ENCODE measurements around the gene C1orf52.

C1orf52 gene

GRCh38 chr1:85259118-85259911, at the start of gene C1orf52:
TSS of gene C1orf52 (minus strand) at chr1:85259662. CDS start at chr1:85259633, 29 bp downstream.
- peak; percentile 71 for DNase-seq (ENCODE audit: low read depth)

- DNase-seq (ENCODE audit: low read depth) = no peak
These were observed 49.4 kb upstream of the C1orf52 start for GRCh38 chr1:85308833-85309350.

GRCh38 chr1:85307987-85308832, 48.7 kb upstream of the C1orf52 start:
- peak; percentile 85 for DNase-seq (ENCODE audit: low read depth)

GRCh38 chr1:85306236-85306635, 46.8 kb upstream of the C1orf52 start:
- no peak for DNase-seq (ENCODE audit: low read depth)

- no peak for DNase-seq (ENCODE audit: low read depth)
These were observed 44.1 kb upstream of the C1orf52 start for GRCh38 chr1:85303440-85304162.

GRCh38 chr1:85300140-85300539, 40.7 kb upstream of the C1orf52 start:
- no peak for DNase-seq (ENCODE audit: low read depth)

- DNase-seq (ENCODE audit: low read depth) = peak; percentile 98
These were observed 38.6 kb upstream of the C1orf52 start for GRCh38 chr1:85297855-85298629.

- no peak for DNase-seq (ENCODE audit: low read depth)
These were observed 38.0 kb upstream of the C1orf52 start for GRCh38 chr1:85297538-85297854.

- no peak for DNase-seq (ENCODE audit: low read depth)
These were observed 37.5 kb upstream of the C1orf52 start for GRCh38 chr1:85296980-85297379.

- DNase-seq (ENCODE audit: low read depth) = no peak
These were observed 36.2 kb upstream of the C1orf52 start for GRCh38 chr1:85295654-85296053.

GRCh38 chr1:85295006-85295431, 35.6 kb upstream of the C1orf52 start:
- DNase-seq (ENCODE audit: low read depth) = no peak

GRCh38 chr1:85290826-85291225, 31.4 kb upstream of the C1orf52 start:
- DNase-seq (ENCODE audit: low read depth) = no peak

GRCh38 chr1:85289848-85290335, 30.4 kb upstream of the C1orf52 start:
- DNase-seq (ENCODE audit: low read depth) = no peak

GRCh38 chr1:85289207-85289847, 29.9 kb upstream of the C1orf52 start:
- peak; percentile 92 for DNase-seq (ENCODE audit: low read depth)

- DNase-seq (ENCODE audit: low read depth) = no peak
These were observed 24.7 kb upstream of the C1orf52 start for GRCh38 chr1:85284202-85284601.

- DNase-seq (ENCODE audit: low read depth) = no peak
These were observed 24.2 kb upstream of the C1orf52 start for GRCh38 chr1:85283475-85284199.

GRCh38 chr1:85282424-85282823, 23.0 kb upstream of the C1orf52 start:
- DNase-seq (ENCODE audit: low read depth) = no peak

- DNase-seq (ENCODE audit: low read depth) = no peak
These were observed 21.2 kb upstream of the C1orf52 start for GRCh38 chr1:85280636-85281035.

- DNase-seq (ENCODE audit: low read depth) = no peak
These were observed 20.1 kb upstream of the C1orf52 start for GRCh38 chr1:85279458-85280080.

- DNase-seq (ENCODE audit: low read depth) = no peak
These were observed 19.4 kb upstream of the C1orf52 start for GRCh38 chr1:85278853-85279314.

Data from HS-27A (cell line).